Measurements from ENCODE around the gene UROC1. TPM values are rescaled to one million over a fixed set of nuclear protein-coding genes. Genes with fewer than 3 reads are reported as not detected.

UROC1 gene
- total RNA-seq, 3 donors from 2014 or later: not detected

- H3K4me3 ChIP-seq: no peak overlapping the region
- H3K27ac ChIP-seq: no peak overlapping the region
- peaks cover 2 to 10% of the 10 kb centered on the region in 2 donors for H3K27me3 ChIP-seq
- no peaks in the 10 kb centered on the region for H3K9me3 ChIP-seq
- H3K4me1 ChIP-seq: peaks cover 0 to 4% of the 10 kb centered on the region in 2 donors
- intact Hi-C loops (cut with DNase I; ENCODE audit: low total_unique reads): no loop called here
- TF ChIP-seq CTCF (IDR thresholded peaks at IDR 0.05) (no peak), POLR2AphosphoS5 (IDR thresholded peaks at IDR 0.05) (no peak), POLR2A (IDR thresholded peaks at IDR 0.05) (no peak)
- no peak for DNase-seq (ENCODE audit: low spot score in 2 of 2)
- no peaks in the 10 kb centered on the region for H3K36me3 ChIP-seq
Observed at GRCh38 chr3:126528800-126529541, 11.4 kb upstream of the UROC1 start.

GRCh38 chr3:126528419-126528799 is 10.8 kb upstream of the UROC1 start:
- Histone ChIP-seq H3K36me3 (no peaks in the 10 kb centered on the region), H3K27me3 (peaks cover 3 to 16% of the 10 kb centered on the region in 2 donors), H3K27ac (no peak overlapping the region), H3K4me3 (no peak overlapping the region), H3K4me1 (peaks cover 0 to 4% of the 10 kb centered on the region in 2 donors), H3K9me3 (no peaks in the 10 kb centered on the region)
- TF ChIP-seq POLR2AphosphoS5 (IDR thresholded peaks at IDR 0.05) (no peak), POLR2A (IDR thresholded peaks at IDR 0.05) (no peak), CTCF (IDR thresholded peaks at IDR 0.05) (no peak)
- intact Hi-C loops (cut with DNase I; ENCODE audit: low total_unique reads): no loop called here
- no peak for DNase-seq (ENCODE audit: low spot score in 2 of 2)

GRCh38 chr3:126527455-126528211 is 10.1 kb upstream of the UROC1 start:
- DNase-seq (ENCODE audit: low spot score in 2 of 2): no peak
- intact Hi-C loops (cut with DNase I; ENCODE audit: low total_unique reads): no loop called here

GRCh38 chr3:126527006-126527405 is 9.4 kb upstream of the UROC1 start:
- no peak for TF ChIP-seq CTCF (IDR thresholded peaks at IDR 0.05)
- TF ChIP-seq POLR2AphosphoS5 (IDR thresholded peaks at IDR 0.05): no peak
- TF ChIP-seq POLR2A (IDR thresholded peaks at IDR 0.05): no peak
- no peak for DNase-seq (ENCODE audit: low spot score in 2 of 2)
- H3K9me3 ChIP-seq: no peaks in the 10 kb centered on the region
- no peaks in the 10 kb centered on the region for H3K36me3 ChIP-seq
- peaks cover 3 to 22% of the 10 kb centered on the region in 2 donors for H3K27me3 ChIP-seq
- H3K4me3 ChIP-seq: no peak overlapping the region
- no peak overlapping the region for H3K27ac ChIP-seq
- intact Hi-C loops (cut with DNase I; ENCODE audit: low total_unique reads): no loop called here
- peaks cover 0 to 4% of the 10 kb centered on the region in 2 donors for H3K4me1 ChIP-seq

More at GRCh38 chr3:126527455-126528211, 10.1 kb upstream of the UROC1 start:
- no peak overlapping the region for H3K4me3 ChIP-seq
- H3K4me1 ChIP-seq: peaks cover 0 to 4% of the 10 kb centered on the region in 2 donors
- TF ChIP-seq POLR2A (IDR thresholded peaks at IDR 0.05) (no peak), POLR2AphosphoS5 (IDR thresholded peaks at IDR 0.05) (no peak), CTCF (IDR thresholded peaks at IDR 0.05) (no peak)
- H3K27me3 ChIP-seq: peaks cover 3 to 22% of the 10 kb centered on the region in 2 donors
- no peaks in the 10 kb centered on the region for H3K9me3 ChIP-seq
- H3K27ac ChIP-seq: no peak overlapping the region
- no peaks in the 10 kb centered on the region for H3K36me3 ChIP-seq

GRCh38 chr3:126526668-126527005 is 9.1 kb upstream of the UROC1 start:
- Histone ChIP-seq H3K4me3 (no peak overlapping the region), H3K4me1 (peaks cover 0 to 4% of the 10 kb centered on the region in 2 donors), H3K27me3 (peaks cover 3 to 22% of the 10 kb centered on the region in 2 donors), H3K9me3 (no peaks in the 10 kb centered on the region), H3K36me3 (no peaks in the 10 kb centered on the region), H3K27ac (no peak overlapping the region)
- no peak for DNase-seq (ENCODE audit: low spot score in 2 of 2)
- intact Hi-C loops (cut with DNase I; ENCODE audit: low total_unique reads): no loop called here
- no peak for TF ChIP-seq POLR2A (IDR thresholded peaks at IDR 0.05)
- no peak for TF ChIP-seq CTCF (IDR thresholded peaks at IDR 0.05)
- TF ChIP-seq POLR2AphosphoS5 (IDR thresholded peaks at IDR 0.05): no peak

Data from breast epithelium (tissue), 4 donors.